ENCODE measurements around the gene RAB12.
"Not testable (repeated sequence)": the region's sequence is repeated elsewhere in the genome, so short reads cannot be mapped to it uniquely, and the experiment has no call there.

The RAB12 gene

GRCh38 chr18:8614875-8615274 lies 5.6 kb downstream of the RAB12 start:
- no peak for DNase-seq

- peak; percentile 90 for DNase-seq
Observed at GRCh38 chr18:8615397-8616027, 6.3 kb downstream of the RAB12 start.

GRCh38 chr18:8616028-8616401 lies 6.8 kb downstream of the RAB12 start:
- DNase-seq: peak; percentile 82

GRCh38 chr18:8617907-8618306 lies 8.7 kb downstream of the RAB12 start:
- no peak for DNase-seq

- no peak for DNase-seq
Observed at GRCh38 chr18:8619041-8619440, 9.8 kb downstream of the RAB12 start.

- DNase-seq: no peak
Observed at GRCh38 chr18:8619835-8620577, 10.8 kb downstream of the RAB12 start.

- DNase-seq: peak; percentile 36
Observed at GRCh38 chr18:8620845-8621244, 11.6 kb downstream of the RAB12 start.

- not testable (repeated sequence) for DNase-seq
Observed at GRCh38 chr18:8622625-8623024, 13.4 kb downstream of the RAB12 start.

- peak; percentile 42 for DNase-seq
Observed at GRCh38 chr18:8623549-8624106, 14.4 kb downstream of the RAB12 start.

GRCh38 chr18:8625461-8626092 lies 16.3 kb downstream of the RAB12 start:
- DNase-seq: peak; percentile 64

- no peak for DNase-seq
Observed at GRCh38 chr18:8626414-8627106, 17.3 kb downstream of the RAB12 start.

- DNase-seq: no peak
Observed at GRCh38 chr18:8627107-8627472, 17.9 kb downstream of the RAB12 start.

- DNase-seq: no peak
Observed at GRCh38 chr18:8627540-8627939, 18.3 kb downstream of the RAB12 start.

GRCh38 chr18:8629602-8630001 lies 20.4 kb downstream of the RAB12 start:
- DNase-seq: no peak

GRCh38 chr18:8630546-8630945 lies 21.3 kb downstream of the RAB12 start:
- DNase-seq: no peak

GRCh38 chr18:8631265-8631664 lies 22.0 kb downstream of the RAB12 start:
- no peak for DNase-seq

- DNase-seq: no peak
Observed at GRCh38 chr18:8632386-8632785, 23.1 kb downstream of the RAB12 start.

GRCh38 chr18:8634508-8634907 lies 25.3 kb downstream of the RAB12 start:
- no peak for DNase-seq

- no peak for DNase-seq
Observed at GRCh38 chr18:8635087-8635486, 25.9 kb downstream of the RAB12 start.

GRCh38 chr18:8639762-8640161 lies 30.5 kb downstream of the RAB12 start:
- DNase-seq: no peak

- DNase-seq: no peak
Observed at GRCh38 chr18:8643326-8643878, 34.2 kb downstream of the RAB12 start.

- not testable (repeated sequence) for DNase-seq
Observed at GRCh38 chr18:8647359-8647758, 38.1 kb downstream of the RAB12 start.
